GM18858 (cell line): ENCODE data around the gene MAP2K5.

Experiments
- ATAC-seq: cut with Tn5 transposase; IDR thresholded peaks from one replicate; pipeline ENCODE4 v1.9.1; 2021; ENCODE audit not compliant: unreplicated experiment

The MAP2K5 gene

GRCh38 chr15:67820992-67821783 lies 278.7 kb downstream of the MAP2K5 start:
- ATAC-seq, result no peak

- no peak for ATAC-seq
Measured at GRCh38 chr15:67821784-67822440, 279.4 kb downstream of the MAP2K5 start.

- no peak for ATAC-seq
Measured at GRCh38 chr15:67822537-67823313, 280.2 kb downstream of the MAP2K5 start.

- no peak for ATAC-seq
Measured at GRCh38 chr15:67823314-67824196, 281.1 kb downstream of the MAP2K5 start.

- ATAC-seq, result no peak
Measured at GRCh38 chr15:67824197-67824968, 281.9 kb downstream of the MAP2K5 start.

GRCh38 chr15:67824976-67825880 lies 282.7 kb downstream of the MAP2K5 start, which contains the start of gene SKOR1:
Gene SKOR1, plus strand, starts transcription at chr15:67825509. Its CDS starts 94 bp downstream, at chr15:67825603.
- ATAC-seq, result no peak

GRCh38 chr15:67825881-67826716 lies 283.6 kb downstream of the MAP2K5 start:
- no peak for ATAC-seq

GRCh38 chr15:67826717-67827561 lies 284.4 kb downstream of the MAP2K5 start:
- ATAC-seq, result no peak

GRCh38 chr15:67827562-67828277 lies 285.2 kb downstream of the MAP2K5 start:
- no peak for ATAC-seq

- no peak for ATAC-seq
Measured at GRCh38 chr15:67828278-67828968, 285.9 kb downstream of the MAP2K5 start.

GRCh38 chr15:67828969-67829646 lies 286.6 kb downstream of the MAP2K5 start:
- ATAC-seq, result no peak

GRCh38 chr15:67829647-67830504 lies 287.4 kb downstream of the MAP2K5 start:
- no peak for ATAC-seq

GRCh38 chr15:67831363-67831762 lies 288.9 kb downstream of the MAP2K5 start:
- no peak for ATAC-seq

GRCh38 chr15:67832031-67832551 lies 289.6 kb downstream of the MAP2K5 start:
- ATAC-seq, result no peak
